Left lung (tissue), 14 donors: ENCODE results near the gene NBL1. TPM values are rescaled to one million over a fixed set of nuclear protein-coding genes. Genes with fewer than 3 reads are reported as not detected.
A peak's percentile ranks its signal among the peaks of the same experiment; 100 is the strongest.

ENCODE experiments used
- ATAC-seq: fragments of 200-7000 bp; cut with Tn5 transposase; one replicate; pipeline ENCODE4 v1.9.1; 2020; ENCODE audit warnings: moderate library complexity
- DNase-seq, 4 donors: peaks; one replicate each; pipeline ENCODE4 v3.0.0-alpha.2; 2013 to 2020
- H3K27ac ChIP-seq, 2 donors: fragments of 200-600 bp; sonication (generic) in 1 of 2; one replicate each; pipeline versions ENCODE4 v1.5.0 to v1.8.0; 2020 to 2021
- H3K27me3 ChIP-seq, 2 donors: fragments of 200-600 bp; sonication (generic) in 1 of 2; one replicate each; pipeline versions ENCODE4 v1.5.0 to v1.8.0; 2020 to 2021
- H3K36me3 ChIP-seq, 2 donors: fragments of 200-600 bp; sonication (generic) in 1 of 2; one replicate each; pipeline versions ENCODE4 v1.5.0 to v1.8.0; 2020 to 2021
- H3K4me1 ChIP-seq, 2 donors: fragments of 200-600 bp; one replicate each; pipeline ENCODE4 v1.8.0; 2021
- H3K4me3 ChIP-seq, 2 donors: fragments of 200-600 bp; sonication (generic) in 1 of 2; one replicate each; pipeline versions ENCODE4 v1.5.0 to v1.8.0; 2020 to 2021; ENCODE audit warnings: mild to moderate bottlenecking in 1 of 2
- H3K9me3 ChIP-seq, 2 donors: fragments of 200-600 bp; sonication (generic) in 1 of 2; one replicate each; pipeline versions ENCODE4 v1.5.0 to v1.8.0; 2020 to 2021
- CTCF ChIP-seq, 2 donors: fragments of 200-600 bp; sonication (generic) in 1 of 2; IDR thresholded peaks; one replicate each; pipeline versions ENCODE4 v1.5.0 to v1.8.0; 2021; ENCODE audit warnings: antibody characterized with exemption in 2 of 2
- intact Hi-C, 2 donors: fragments of 100-400 bp; cut with DNase I; formaldehyde crosslinking; loops; one replicate each; pipeline versions ENCODE4 v1.11.2 to v1.14.2; 2022
- long read RNA-seq, 12 donors: library from polyadenylated mRNA in 2 of 12; unstranded in 2 of 12; transcript quantifications; one replicate each; pipeline ENCODE4 v2.0.0 and lab custom pipeline, GENCODE V29; 2019 to 2026
- polyA plus RNA-seq, 6 donors: library from polyadenylated mRNA; unstranded; fragments of 120-200 nt; gene quantifications; one replicate each; pipeline ENCODE4 v1.2.1, GENCODE V29; 2013; ENCODE audit not compliant: insufficient read length in 6 of 6
- total RNA-seq, 2 donors: library from RNA; stranded (reverse); fragmentation: NEBNext Ultra II Directional; extraction: Animal tissue kit (Norgen Biotek cat#: 25700); gene quantifications; one replicate each; pipeline ENCODE4 v1.2.1, GENCODE V29; 2021
- donor health status: DM: no; HTN: yes; CAD: no.
- donor health status: DM: no; HTN: no; CAD: no.

The NBL1 gene
- 100 to 1,000 TPM in 1 of 2 donors, 10 to 100 TPM in 1; 90.4 to 180 TPM for total RNA-seq
- 10 to 100 TPM; 69.1 to 90.6 (median 88.7) TPM for polyA plus RNA-seq
- long read RNA-seq, donor 1, transcript NBL1-202 (4 exons, 2,172 nt): major isoform, 17 of 42 reads
- long read RNA-seq, donor 1, partial matches to known transcripts: 25 of 42 reads
- long read RNA-seq, donor 1, other reads (novel, unspliced or antisense): 0 of 42 reads
- long read RNA-seq, donor 2, partial matches to known transcripts: 73 of 77 reads
- long read RNA-seq, donor 2, other reads (novel, unspliced or antisense): 0 of 77 reads
- long read RNA-seq, donor 3, transcript NBL1-202 (4 exons, 2,172 nt): major isoform, 32 of 33 reads
- long read RNA-seq, donor 3, partial matches to known transcripts: 0 of 33 reads
- long read RNA-seq, donor 3, other reads (novel, unspliced or antisense): 0 of 33 reads
- long read RNA-seq, donor 4, partial matches to known transcripts: 0 of 157 reads
- long read RNA-seq, donor 4, other reads (novel, unspliced or antisense): 155 of 157 reads
- long read RNA-seq, donor 5, transcript NBL1-202 (4 exons, 2,172 nt): major isoform, 10 of 10 reads
- long read RNA-seq, donor 5, partial matches to known transcripts: 0 of 10 reads
- long read RNA-seq, donor 5, other reads (novel, unspliced or antisense): 0 of 10 reads
- long read RNA-seq, donor 6, transcript NBL1-202 (4 exons, 2,172 nt): major isoform, 40 of 40 reads
- long read RNA-seq, donor 6, partial matches to known transcripts: 0 of 40 reads
- long read RNA-seq, donor 6, other reads (novel, unspliced or antisense): 0 of 40 reads
- long read RNA-seq, donor 7, transcript NBL1-202 (4 exons, 2,172 nt): major isoform, 47 of 47 reads
- long read RNA-seq, donor 7, partial matches to known transcripts: 0 of 47 reads
- long read RNA-seq, donor 7, other reads (novel, unspliced or antisense): 0 of 47 reads
- long read RNA-seq, donor 8, transcript NBL1-202 (4 exons, 2,172 nt): major isoform, 19 of 19 reads
- long read RNA-seq, donor 8, partial matches to known transcripts: 0 of 19 reads
- long read RNA-seq, donor 8, other reads (novel, unspliced or antisense): 0 of 19 reads
- long read RNA-seq, donor 9: 0 reads
- long read RNA-seq, donor 10, partial matches to known transcripts: 0 of 14 reads
- long read RNA-seq, donor 10, other reads (novel, unspliced or antisense): 11 of 14 reads
- long read RNA-seq, donor 11, transcript NBL1-202 (4 exons, 2,172 nt): major isoform, 18 of 104 reads
- long read RNA-seq, donor 11, partial matches to known transcripts: 86 of 104 reads
- long read RNA-seq, donor 11, other reads (novel, unspliced or antisense): 0 of 104 reads
- long read RNA-seq, donor 12, transcript NBL1-202 (4 exons, 2,172 nt): major isoform, 22 of 22 reads
- long read RNA-seq, donor 12, partial matches to known transcripts: 0 of 22 reads
- long read RNA-seq, donor 12, other reads (novel, unspliced or antisense): 0 of 22 reads

GRCh38 chr1:19643602-19644394 lies at the start of gene NBL1:
TSS of gene NBL1 (plus strand) at chr1:19644311. CDS start at chr1:19655031, 10,720 bp downstream.
- no peak for TF ChIP-seq CTCF (IDR thresholded peaks at IDR 0.05)
- H3K27me3 ChIP-seq: peaks cover 6 to 78% of the 10 kb centered on the region in 2 donors
- peak within 1 kb of the TSS; percentile 50 to 55 for H3K4me3 ChIP-seq
- intact Hi-C loops: loop anchor here in 1 of 2 donors (10.0 kb wide), 1 partner anchor 149 kb away; no protein-coding TSS in a partner anchor
- H3K36me3 ChIP-seq: no peaks in the 10 kb centered on the region
- DNase-seq (peak in 2 of 4 donors; percentile 76 to 88), ATAC-seq (peak; percentile 64)
- H3K9me3 ChIP-seq: no peaks in the 10 kb centered on the region
- peak within 1 kb of the TSS; percentile 68 to 86 for H3K27ac ChIP-seq
- H3K4me1 ChIP-seq: peaks cover 0 to 37% of the 10 kb centered on the region in 2 donors

- Histone ChIP-seq H3K9me3 (no peaks in the 10 kb centered on the region), H3K36me3 (peaks cover 0 to 6% of the 10 kb centered on the region in 2 donors), H3K4me1 (peaks cover 12 to 35% of the 10 kb centered on the region in 2 donors), H3K27me3 (no peaks in the 10 kb centered on the region), H3K27ac (peak overlapping the region; percentile 91 to 98), H3K4me3 (peak overlapping the region; percentile 92 to 95)
- intact Hi-C loops: no loop called here
- ATAC-seq (peak; percentile 31), DNase-seq (no peak)
- no peak for TF ChIP-seq CTCF (IDR thresholded peaks at IDR 0.05)
These were observed 47.9 kb upstream of the NBL1 start for GRCh38 chr1:19596065-19596713.

- Histone ChIP-seq H3K36me3 (peaks cover 0 to 13% of the 10 kb centered on the region in 2 donors), H3K27ac (peak overlapping the region; percentile 91 to 98), H3K9me3 (no peaks in the 10 kb centered on the region), H3K4me3 (peak overlapping the region; percentile 92 to 95), H3K27me3 (no peaks in the 10 kb centered on the region), H3K4me1 (peaks cover 12 to 39% of the 10 kb centered on the region in 2 donors)
- intact Hi-C loops: no loop called here
- peak; percentile 93 for ATAC-seq
- no peak for TF ChIP-seq CTCF (IDR thresholded peaks at IDR 0.05)
- peak; percentile 96 to 98 (median 98) for DNase-seq
These were observed 47.2 kb upstream of the NBL1 start for GRCh38 chr1:19596714-19597495.
